Measurements from ENCODE around the gene HMGB2. TPM values are rescaled to one million over a fixed set of nuclear protein-coding genes. Genes with fewer than 3 reads are reported as not detected.

HMGB2 gene
- polyA plus RNA-seq, 3 donors: 129 to 299 (median 248) TPM

DNA sequence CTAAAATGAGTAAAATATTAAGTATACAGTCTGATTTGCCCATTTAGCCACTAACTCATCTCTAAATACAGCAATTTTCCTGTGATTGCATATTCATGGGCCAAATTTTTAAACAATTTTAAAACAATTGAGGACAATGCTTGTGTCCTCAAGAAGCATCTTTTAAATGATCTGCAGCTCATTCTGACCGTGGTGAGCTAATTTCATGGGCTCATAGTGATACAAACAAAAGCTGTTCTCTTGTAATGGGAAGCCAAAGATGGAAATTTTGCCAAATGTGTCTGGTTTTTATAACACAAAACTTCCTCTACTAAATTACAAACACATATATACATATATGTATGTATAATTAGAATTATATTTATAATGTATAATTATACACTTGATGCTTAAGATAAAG lies 39.7 kb downstream of the HMGB2 start:
- H3K27me3 ChIP-seq (ENCODE audit: control insufficient read depth in 2 of 2, insufficient read depth in 2 of 2, low read length in 2 of 2): no peaks in the 10 kb centered on the region
- H3K79me2 ChIP-seq (ENCODE audit: insufficient read depth, low read length): peaks cover 7% of the 10 kb centered on the region
- Mint-ChIP-seq H3K4me3 (no peak overlapping the region), H3K9me3 (no peaks in the 10 kb centered on the region), H3K27me3 (ENCODE audit: low read depth in 3 of 3) (peaks cover 0 to 1% (median 0%) of the 10 kb centered on the region in 3 donors), H3K4me1 (no peaks in the 10 kb centered on the region), H3K27ac (no peak overlapping the region), H3K36me3 (peaks cover 28 to 42% of the 10 kb centered on the region in 2 donors)
- H3K9ac ChIP-seq (ENCODE audit: insufficient read depth, low read length, poor library complexity, severe bottlenecking): no peak overlapping the region
- no CpG with 5 or more reads among the region's 1 CpG for WGBS (ENCODE audit: insufficient coverage)
- no peak overlapping the region for H3K4me2 ChIP-seq (replicated peaks; ENCODE audit: extremely low read depth, low read length, poor library complexity, severe bottlenecking)
- intact Hi-C loops (cut with micrococcal nuclease): no loop called here
- H3K27ac ChIP-seq (ENCODE audit: low read depth in 1 of 2, low read length in 2 of 2): no peak overlapping the region
- H4K20me1 ChIP-seq (ENCODE audit: insufficient read depth, low read length): peaks cover 19% of the 10 kb centered on the region
- H3K4me1 ChIP-seq (ENCODE audit: control insufficient read depth in 1 of 2, insufficient read depth in 2 of 2, low read length in 2 of 2): no peaks in the 10 kb centered on the region
- TF ChIP-seq, protein P1, sequence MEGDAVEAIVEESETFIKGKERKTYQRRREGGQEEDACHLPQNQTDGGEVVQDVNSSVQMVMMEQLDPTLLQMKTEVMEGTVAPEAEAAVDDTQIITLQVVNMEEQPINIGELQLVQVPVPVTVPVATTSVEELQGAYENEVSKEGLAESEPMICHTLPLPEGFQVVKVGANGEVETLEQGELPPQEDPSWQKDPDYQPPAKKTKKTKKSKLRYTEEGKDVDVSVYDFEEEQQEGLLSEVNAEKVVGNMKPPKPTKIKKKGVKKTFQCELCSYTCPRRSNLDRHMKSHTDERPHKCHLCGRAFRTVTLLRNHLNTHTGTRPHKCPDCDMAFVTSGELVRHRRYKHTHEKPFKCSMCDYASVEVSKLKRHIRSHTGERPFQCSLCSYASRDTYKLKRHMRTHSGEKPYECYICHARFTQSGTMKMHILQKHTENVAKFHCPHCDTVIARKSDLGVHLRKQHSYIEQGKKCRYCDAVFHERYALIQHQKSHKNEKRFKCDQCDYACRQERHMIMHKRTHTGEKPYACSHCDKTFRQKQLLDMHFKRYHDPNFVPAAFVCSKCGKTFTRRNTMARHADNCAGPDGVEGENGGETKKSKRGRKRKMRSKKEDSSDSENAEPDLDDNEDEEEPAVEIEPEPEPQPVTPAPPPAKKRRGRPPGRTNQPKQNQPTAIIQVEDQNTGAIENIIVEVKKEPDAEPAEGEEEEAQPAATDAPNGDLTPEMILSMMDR (IDR thresholded peaks at IDR 0.05): no peak
- H3K36me3 ChIP-seq (replicated peaks in 1 of 2; ENCODE audit: control insufficient read depth in 1 of 2, insufficient read depth in 2 of 2, low read length in 2 of 2): peaks cover 22 to 55% of the 10 kb centered on the region in 2 donors
- H3K4me3 ChIP-seq (replicated peaks in 1 of 3; ENCODE audit: low read depth in 2 of 3, low read length in 3 of 3): no peak overlapping the region
- DNase-seq: no peak
- H2AFZ ChIP-seq (ENCODE audit: insufficient read depth, low read depth, low read length, poor library complexity, severe bottlenecking): no peak overlapping the region
- H3K9me3 ChIP-seq (replicated peaks in 1 of 2; ENCODE audit: control insufficient read depth in 1 of 2, insufficient read depth in 1 of 2, low read length in 2 of 2): no peaks in the 10 kb centered on the region

DNA sequence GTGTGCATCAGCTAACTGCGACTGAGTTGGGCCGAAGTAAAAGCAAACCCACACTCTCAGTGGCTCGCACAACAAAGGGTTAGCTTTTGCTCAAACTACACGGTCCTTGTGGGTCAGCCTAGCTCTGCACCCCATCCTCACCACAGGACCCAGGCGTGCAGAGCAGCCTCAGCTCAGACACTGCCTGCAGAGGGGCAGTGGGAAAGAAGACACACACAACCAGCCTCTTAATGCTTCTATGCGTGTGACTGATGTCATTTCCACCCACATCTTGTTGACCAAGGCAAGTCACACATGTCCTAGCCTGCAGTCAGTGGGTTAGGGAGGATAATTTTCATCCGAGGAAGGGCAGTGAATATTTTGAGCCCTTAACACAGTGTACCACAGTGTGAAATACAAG lies 40.5 kb downstream of the HMGB2 start:
- Mint-ChIP-seq H3K27me3 (ENCODE audit: low read depth in 3 of 3) (peaks cover 0 to 1% (median 0%) of the 10 kb centered on the region in 3 donors), H3K4me3 (no peak overlapping the region)
- intact Hi-C loops (cut with micrococcal nuclease): no loop called here

More for the DNA sequence above, 40.5 kb downstream of the HMGB2 start:
- Histone ChIP-seq H3K4me2 (replicated peaks; ENCODE audit: extremely low read depth, low read length, poor library complexity, severe bottlenecking) (no peak overlapping the region), H3K27ac (ENCODE audit: low read depth in 1 of 2, low read length in 2 of 2) (no peak overlapping the region), H3K4me1 (ENCODE audit: control insufficient read depth in 1 of 2, insufficient read depth in 2 of 2, low read length in 2 of 2) (no peaks in the 10 kb centered on the region), H3K4me3 (replicated peaks in 1 of 3; ENCODE audit: low read depth in 2 of 3, low read length in 3 of 3) (no peak overlapping the region), H3K27me3 (ENCODE audit: control insufficient read depth in 2 of 2, insufficient read depth in 2 of 2, low read length in 2 of 2) (no peaks in the 10 kb centered on the region), H3K9me3 (replicated peaks in 1 of 2; ENCODE audit: control insufficient read depth in 1 of 2, insufficient read depth in 1 of 2, low read length in 2 of 2) (no peaks in the 10 kb centered on the region), H4K20me1 (ENCODE audit: insufficient read depth, low read length) (peaks cover 23% of the 10 kb centered on the region), H3K36me3 (replicated peaks in 1 of 2; ENCODE audit: control insufficient read depth in 1 of 2, insufficient read depth in 2 of 2, low read length in 2 of 2) (peaks cover 22 to 47% of the 10 kb centered on the region in 2 donors), H2AFZ (ENCODE audit: insufficient read depth, low read depth, low read length, poor library complexity, severe bottlenecking) (no peak overlapping the region), H3K79me2 (ENCODE audit: insufficient read depth, low read length) (peaks cover 7% of the 10 kb centered on the region), H3K9ac (ENCODE audit: insufficient read depth, low read length, poor library complexity, severe bottlenecking) (no peak overlapping the region)
- no peaks in the 10 kb centered on the region for H3K9me3 Mint-ChIP-seq
- H3K4me1 Mint-ChIP-seq: no peaks in the 10 kb centered on the region
- peak overlapping the region in 1 of 7 donors; percentile 1 for H3K27ac Mint-ChIP-seq
- DNase-seq: no peak
- TF ChIP-seq, protein P1 (IDR thresholded peaks at IDR 0.05): no peak
- WGBS (ENCODE audit: insufficient coverage): 95% methylated on average over 5 of the region's 7 CpGs
- H3K36me3 Mint-ChIP-seq: peaks cover 28 to 35% of the 10 kb centered on the region in 2 donors
